HepG2 (cell line): ENCODE data around the gene XRCC5.

Experiments used
- ATF7 ChIP-seq, 2 experiments: fragments of 450-650 bp in 1 of 2; sonication (generic) in 1 of 2; formaldehyde crosslinking in 1 of 2; IDR thresholded peaks; 2 replicates each; pipeline versions ENCODE4 v1.4.0 to v1.6.1; 2016 to 2020; ENCODE audit warnings: antibody characterized with exemption in 1 of 2, mild to moderate bottlenecking in 1 of 2, missing genetic modification reagents in 1 of 2
- HNRNPH1 ChIP-seq: fragments of 200-400 bp; formaldehyde crosslinking; optimal IDR thresholded peaks from 2 replicates; pipeline ENCODE3; 2017; ENCODE audit warnings: mild to moderate bottlenecking, low read depth, low read length
- KDM4B ChIP-seq: sonication (generic); formaldehyde crosslinking; IDR thresholded peaks from 2 replicates; pipeline ENCODE4 v1.4.0; 2020; ENCODE audit warnings: missing genetic modification reagents
- POLR2A ChIP-seq, 2 experiments: IDR thresholded peaks; 2 replicates each; pipeline ENCODE4 v1.6.1; 2011; ENCODE audit warnings: low read depth in 2 of 2, low read length in 2 of 2, mild to moderate bottlenecking in 1 of 2, moderate library complexity in 1 of 2; ENCODE audit not compliant: insufficient read depth in 1 of 2
- SMARCC2 ChIP-seq: fragments of 450-650 bp; IDR thresholded peaks from 2 replicates; pipeline ENCODE4 v1.6.1; 2017; ENCODE audit warnings: antibody characterized with exemption, mild to moderate bottlenecking
- TAF15 ChIP-seq: fragments of 200-400 bp; formaldehyde crosslinking; IDR thresholded peaks from one replicate; pipeline ENCODE4 v1.6.1; 2018; ENCODE audit warnings: mild to moderate bottlenecking, low read depth, low read length; ENCODE audit not compliant: poor library complexity, severe bottlenecking
- ZFX ChIP-seq: sonication (generic); formaldehyde crosslinking; IDR thresholded peaks from 2 replicates; pipeline ENCODE4 v1.4.0; 2020; ENCODE audit warnings: mild to moderate bottlenecking, low read depth, missing genetic modification reagents, moderate library complexity
- TF ChIP-seq, protein P1 (sequence below): sonication (generic); formaldehyde crosslinking; IDR thresholded peaks from one replicate; pipeline ENCODE4 v1.5.1; 2020; ENCODE audit warnings: mild to moderate bottlenecking, missing genetic modification reagents; ENCODE audit errors: not compliant biosample characterization
- TF ChIP-seq, protein P2 (sequence below): IDR thresholded peaks from 2 replicates; pipeline ENCODE4 v1.6.1; 2012; ENCODE audit warnings: low read depth, low read length, improper control_type of control experiment

DNA sequence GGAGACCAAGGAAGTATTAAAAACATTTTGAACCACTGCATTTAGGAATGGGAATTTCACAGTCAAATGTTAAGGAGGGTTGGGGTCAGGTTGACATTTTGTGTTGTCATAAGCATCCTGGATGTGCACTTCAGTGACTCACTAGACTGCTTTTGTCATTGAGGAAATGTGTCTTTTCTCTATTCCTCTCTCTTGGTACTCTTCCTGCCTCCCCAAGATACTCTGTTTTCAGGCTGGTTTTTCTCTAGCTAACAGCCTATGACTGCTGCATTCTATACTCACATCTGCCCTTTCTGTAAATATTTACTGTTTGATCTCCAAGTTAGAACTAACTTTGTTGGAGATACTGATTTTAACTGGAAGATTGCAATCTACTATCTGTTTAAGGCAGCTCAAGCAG, 23.4 kb downstream of the XRCC5 start:
- TF ChIP-seq TAF15 (no peak), POLR2A (IDR thresholded peaks at IDR 0.05; ENCODE audit: insufficient read depth in 1 of 2, low read depth in 2 of 2, low read length in 2 of 2) (no peak), KDM4B (CRISPR knock-in tag) (no peak), ZFX (CRISPR knock-in tag) (no peak), HNRNPH1 (no peak), SMARCC2 (no peak), ATF7 (IDR thresholded peaks at IDR 0.05) (no peak), ATF7 (CRISPR knock-in tag; IDR thresholded peaks at IDR 0.05) (no peak)
- TF ChIP-seq, protein P1, sequence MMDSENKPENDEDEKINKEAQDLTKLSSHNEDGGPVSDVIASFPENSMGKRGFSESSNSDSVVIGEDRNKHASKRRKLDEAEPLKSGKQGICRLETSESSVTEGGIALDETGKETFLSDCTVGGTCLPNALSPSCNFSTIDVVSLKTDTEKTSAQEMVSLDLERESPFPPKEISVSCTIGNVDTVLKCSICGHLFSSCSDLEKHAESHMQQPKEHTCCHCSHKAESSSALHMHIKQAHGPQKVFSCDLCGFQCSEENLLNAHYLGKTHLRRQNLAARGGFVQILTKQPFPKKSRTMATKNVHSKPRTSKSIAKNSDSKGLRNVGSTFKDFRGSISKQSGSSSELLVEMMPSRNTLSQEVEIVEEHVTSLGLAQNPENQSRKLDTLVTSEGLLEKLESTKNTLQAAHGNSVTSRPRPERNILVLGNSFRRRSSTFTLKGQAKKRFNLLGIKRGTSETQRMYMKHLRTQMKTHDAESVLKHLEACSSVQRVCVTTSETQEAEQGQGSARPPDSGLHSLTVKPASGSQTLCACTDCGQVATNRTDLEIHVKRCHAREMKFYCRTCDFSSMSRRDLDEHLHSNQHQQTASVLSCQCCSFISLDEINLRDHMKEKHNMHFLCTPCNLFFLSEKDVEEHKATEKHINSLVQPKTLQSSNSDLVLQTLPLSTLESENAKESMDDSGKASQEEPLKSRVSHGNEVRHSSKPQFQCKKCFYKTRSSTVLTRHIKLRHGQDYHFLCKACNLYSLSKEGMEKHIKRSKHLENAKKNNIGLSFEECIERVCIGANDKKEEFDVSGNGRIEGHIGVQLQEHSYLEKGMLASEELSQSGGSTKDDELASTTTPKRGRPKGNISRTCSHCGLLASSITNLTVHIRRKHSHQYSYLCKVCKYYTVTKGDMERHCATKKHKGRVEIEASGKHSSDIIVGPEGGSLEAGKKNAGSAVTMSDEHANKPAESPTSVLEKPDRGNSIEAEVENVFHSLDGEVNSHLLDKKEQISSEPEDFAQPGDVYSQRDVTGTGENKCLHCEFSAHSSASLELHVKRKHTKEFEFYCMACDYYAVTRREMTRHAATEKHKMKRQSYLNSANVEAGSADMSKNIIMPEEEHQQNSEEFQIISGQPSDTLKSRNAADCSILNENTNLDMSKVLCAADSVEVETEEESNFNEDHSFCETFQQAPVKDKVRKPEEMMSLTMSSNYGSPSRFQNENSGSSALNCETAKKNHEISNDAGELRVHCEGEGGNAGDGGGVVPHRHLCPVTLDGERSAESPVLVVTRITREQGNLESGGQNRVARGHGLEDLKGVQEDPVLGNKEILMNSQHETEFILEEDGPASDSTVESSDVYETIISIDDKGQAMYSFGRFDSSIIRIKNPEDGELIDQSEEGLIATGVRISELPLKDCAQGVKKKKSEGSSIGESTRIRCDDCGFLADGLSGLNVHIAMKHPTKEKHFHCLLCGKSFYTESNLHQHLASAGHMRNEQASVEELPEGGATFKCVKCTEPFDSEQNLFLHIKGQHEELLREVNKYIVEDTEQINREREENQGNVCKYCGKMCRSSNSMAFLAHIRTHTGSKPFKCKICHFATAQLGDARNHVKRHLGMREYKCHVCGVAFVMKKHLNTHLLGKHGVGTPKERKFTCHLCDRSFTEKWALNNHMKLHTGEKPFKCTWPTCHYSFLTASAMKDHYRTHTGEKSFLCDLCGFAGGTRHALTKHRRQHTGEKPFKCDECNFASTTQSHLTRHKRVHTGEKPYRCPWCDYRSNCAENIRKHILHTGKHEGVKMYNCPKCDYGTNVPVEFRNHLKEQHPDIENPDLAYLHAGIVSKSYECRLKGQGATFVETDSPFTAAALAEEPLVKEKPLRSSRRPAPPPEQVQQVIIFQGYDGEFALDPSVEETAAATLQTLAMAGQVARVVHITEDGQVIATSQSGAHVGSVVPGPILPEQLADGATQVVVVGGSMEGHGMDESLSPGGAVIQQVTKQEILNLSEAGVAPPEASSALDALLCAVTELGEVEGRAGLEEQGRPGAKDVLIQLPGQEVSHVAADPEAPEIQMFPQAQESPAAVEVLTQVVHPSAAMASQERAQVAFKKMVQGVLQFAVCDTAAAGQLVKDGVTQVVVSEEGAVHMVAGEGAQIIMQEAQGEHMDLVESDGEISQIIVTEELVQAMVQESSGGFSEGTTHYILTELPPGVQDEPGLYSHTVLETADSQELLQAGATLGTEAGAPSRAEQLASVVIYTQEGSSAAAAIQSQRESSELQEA, result no peak
- TF ChIP-seq, protein P2, sequence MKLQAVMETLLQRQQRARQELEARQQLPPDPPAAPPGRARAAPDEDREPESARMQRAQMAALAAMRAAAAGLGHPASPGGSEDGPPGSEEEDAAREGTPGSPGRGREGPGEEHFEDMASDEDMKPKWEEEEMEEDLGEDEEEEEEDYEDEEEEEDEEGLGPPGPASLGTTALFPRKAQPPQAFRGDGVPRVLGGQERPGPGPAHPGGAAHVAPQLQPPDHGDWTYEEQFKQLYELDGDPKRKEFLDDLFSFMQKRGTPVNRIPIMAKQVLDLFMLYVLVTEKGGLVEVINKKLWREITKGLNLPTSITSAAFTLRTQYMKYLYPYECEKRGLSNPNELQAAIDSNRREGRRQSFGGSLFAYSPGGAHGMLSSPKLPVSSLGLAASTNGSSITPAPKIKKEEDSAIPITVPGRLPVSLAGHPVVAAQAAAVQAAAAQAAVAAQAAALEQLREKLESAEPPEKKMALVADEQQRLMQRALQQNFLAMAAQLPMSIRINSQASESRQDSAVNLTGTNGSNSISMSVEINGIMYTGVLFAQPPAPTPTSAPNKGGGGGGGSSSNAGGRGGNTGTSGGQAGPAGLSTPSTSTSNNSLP, result no peak
